PC-9 (cell line): ENCODE results near the gene FSIP1.

ENCODE experiments used
- EZH2 ChIP-seq: fragments of 200-600 bp; sonication (generic); IDR thresholded peaks from 2 replicates; pipeline ENCODE4 v1.8.0; 2017; ENCODE audit warnings: antibody characterized with exemption, low read depth
- TF ChIP-seq, protein P1 (sequence below): fragments of 200-600 bp; sonication (generic); conservative IDR thresholded peaks from 2 replicates; pipeline ENCODE4 v1.6.1; 2017; ENCODE audit warnings: mixed run types, antibody characterized with exemption, mild to moderate bottlenecking, moderate library complexity

DNA sequence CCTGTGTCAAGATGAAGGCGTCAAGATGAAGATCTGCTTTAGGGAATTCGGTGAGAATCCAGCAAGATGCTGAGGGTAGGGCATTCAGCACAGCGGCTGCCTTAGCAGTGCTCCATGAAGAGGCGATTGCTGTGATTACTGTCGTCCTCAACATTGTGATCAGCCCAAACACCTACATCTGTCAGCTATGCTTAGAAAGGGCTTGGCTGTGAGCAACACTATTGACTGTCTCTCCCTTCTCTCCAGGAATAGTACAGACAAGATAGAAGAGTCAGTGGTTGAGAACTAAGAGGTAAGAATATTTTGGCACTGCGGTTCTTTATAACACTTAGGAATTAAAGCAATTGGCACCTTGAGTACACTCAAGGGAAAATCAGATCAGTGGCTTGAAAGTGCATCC lies 110.5 kb downstream of the FSIP1 start:
- TF ChIP-seq, protein P1, sequence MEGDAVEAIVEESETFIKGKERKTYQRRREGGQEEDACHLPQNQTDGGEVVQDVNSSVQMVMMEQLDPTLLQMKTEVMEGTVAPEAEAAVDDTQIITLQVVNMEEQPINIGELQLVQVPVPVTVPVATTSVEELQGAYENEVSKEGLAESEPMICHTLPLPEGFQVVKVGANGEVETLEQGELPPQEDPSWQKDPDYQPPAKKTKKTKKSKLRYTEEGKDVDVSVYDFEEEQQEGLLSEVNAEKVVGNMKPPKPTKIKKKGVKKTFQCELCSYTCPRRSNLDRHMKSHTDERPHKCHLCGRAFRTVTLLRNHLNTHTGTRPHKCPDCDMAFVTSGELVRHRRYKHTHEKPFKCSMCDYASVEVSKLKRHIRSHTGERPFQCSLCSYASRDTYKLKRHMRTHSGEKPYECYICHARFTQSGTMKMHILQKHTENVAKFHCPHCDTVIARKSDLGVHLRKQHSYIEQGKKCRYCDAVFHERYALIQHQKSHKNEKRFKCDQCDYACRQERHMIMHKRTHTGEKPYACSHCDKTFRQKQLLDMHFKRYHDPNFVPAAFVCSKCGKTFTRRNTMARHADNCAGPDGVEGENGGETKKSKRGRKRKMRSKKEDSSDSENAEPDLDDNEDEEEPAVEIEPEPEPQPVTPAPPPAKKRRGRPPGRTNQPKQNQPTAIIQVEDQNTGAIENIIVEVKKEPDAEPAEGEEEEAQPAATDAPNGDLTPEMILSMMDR, result no peak
- TF ChIP-seq EZH2, result no peak
